Measurements from ENCODE around the gene SASH1. TPM values are rescaled to one million over a fixed set of nuclear protein-coding genes. Genes with fewer than 3 reads are reported as not detected.

SASH1 gene
- total RNA-seq, 2 experiments from 2014 or later, result 0.44 to 1.2 TPM

DNA sequence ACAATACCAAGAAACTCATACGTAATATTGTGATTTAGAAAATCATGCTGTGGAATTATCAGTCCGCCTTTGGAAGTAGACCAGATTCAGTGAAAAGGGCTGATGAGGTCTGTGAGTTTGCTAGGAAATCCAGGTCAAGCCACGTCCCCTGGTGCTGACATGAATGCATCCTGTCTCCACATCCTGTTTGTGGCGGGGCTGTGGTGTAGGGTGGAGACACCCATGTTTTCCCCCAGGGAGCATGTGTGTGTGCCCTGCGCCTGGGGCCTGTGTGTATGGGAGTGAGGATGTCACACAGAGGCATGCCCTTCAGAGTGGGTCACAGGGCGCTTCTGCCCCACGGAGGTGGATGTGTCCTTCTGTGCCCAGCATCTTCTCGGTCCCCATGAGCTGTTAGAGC is 109.1 kb downstream of the SASH1 start:
- CTCF ChIA-PET, result interaction anchor here (0.6 to 1.4 kb wide), 2 partner anchors 12 to 295 kb away, joined by 5 read pairs; partner anchors contain the start of gene UST
- intact Hi-C loops (cut with micrococcal nuclease), result loop anchor here (1.0 kb wide), 1 partner anchor 10 kb away; no protein-coding TSS in a partner anchor
- no peaks in the 10 kb centered on the region for H3K36me3 Mint-ChIP-seq
- no peak overlapping the region for H3K4me3 Mint-ChIP-seq
- DNase-seq, result peak; percentile 73
- no peaks in the 10 kb centered on the region for H3K9me3 Mint-ChIP-seq
- POLR2A ChIA-PET, result no interaction called here
- H3K27me3 Mint-ChIP-seq, result peaks cover 2% of the 10 kb centered on the region
- H3K4me1 Mint-ChIP-seq (ENCODE audit: low read depth), result peaks cover 13% of the 10 kb centered on the region
- no peak overlapping the region for H3K27ac Mint-ChIP-seq

DNA sequence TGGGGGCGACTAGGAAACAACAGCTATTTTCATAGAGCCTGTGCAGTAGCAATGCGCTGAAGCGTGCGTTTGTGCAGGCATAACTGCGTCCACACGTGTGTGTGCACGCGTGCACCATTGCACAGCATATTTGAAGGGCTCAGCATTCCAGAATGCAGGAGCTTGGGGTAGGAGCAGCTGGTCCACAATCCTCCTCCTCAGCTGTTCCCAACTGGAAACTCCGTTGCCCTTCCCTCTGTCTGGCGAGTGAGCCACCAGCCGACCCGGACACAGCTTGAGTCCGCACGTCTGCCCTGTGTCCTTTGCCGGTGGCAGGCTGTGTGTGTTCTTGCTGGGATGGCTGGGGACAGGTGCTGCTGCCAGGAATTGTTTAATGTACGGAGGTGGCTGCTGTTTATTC is 110.2 kb downstream of the SASH1 start:
- Mint-ChIP-seq H3K36me3 (no peaks in the 10 kb centered on the region), H3K27me3 (peaks cover 2% of the 10 kb centered on the region), H3K9me3 (no peaks in the 10 kb centered on the region), H3K4me1 (ENCODE audit: low read depth) (peaks cover 17% of the 10 kb centered on the region), H3K4me3 (no peak overlapping the region), H3K27ac (no peak overlapping the region)
- DNase-seq, result no peak
- ChIA-PET CTCF (interaction anchor here (0.9 to 1.8 kb wide), 2 partner anchors 11 kb away, joined by 4 to 6 read pairs; no protein-coding TSS in a partner anchor), POLR2A (no interaction called here)
- intact Hi-C loops (cut with micrococcal nuclease), result no loop called here

- ChIA-PET CTCF (interaction anchor here (1.8 kb wide), 1 partner anchor 10 kb away, joined by 6 read pairs; no protein-coding TSS in a partner anchor), POLR2A (interaction anchor here (0.6 kb wide), 1 partner anchor 17 kb away, joined by 3 read pairs; no protein-coding TSS in a partner anchor)
- Mint-ChIP-seq H3K36me3 (no peaks in the 10 kb centered on the region), H3K27ac (no peak overlapping the region), H3K9me3 (no peaks in the 10 kb centered on the region), H3K4me1 (ENCODE audit: low read depth) (peaks cover 18% of the 10 kb centered on the region), H3K27me3 (peaks cover 2% of the 10 kb centered on the region), H3K4me3 (no peak overlapping the region)
- DNase-seq, result no peak
- intact Hi-C loops (cut with micrococcal nuclease), result no loop called here
These were observed 111.3 kb downstream of the SASH1 start for GRCh38 chr6:148453906-148454305.

- Mint-ChIP-seq H3K4me3 (no peak overlapping the region), H3K4me1 (ENCODE audit: low read depth) (peaks cover 18% of the 10 kb centered on the region), H3K9me3 (no peaks in the 10 kb centered on the region), H3K27me3 (peaks cover 2% of the 10 kb centered on the region), H3K27ac (no peak overlapping the region), H3K36me3 (no peaks in the 10 kb centered on the region)
- DNase-seq, result no peak
- POLR2A ChIA-PET, result no interaction called here
- CTCF ChIA-PET, result interaction anchor here (1.4 kb wide), 1 partner anchor 278 kb away, joined by 3 read pairs; no protein-coding TSS in a partner anchor
- intact Hi-C loops (cut with micrococcal nuclease), result no loop called here
These were observed 112.6 kb downstream of the SASH1 start for GRCh38 chr6:148455225-148455624.

- Mint-ChIP-seq H3K27ac (no peak overlapping the region), H3K4me3 (no peak overlapping the region), H3K27me3 (no peaks in the 10 kb centered on the region), H3K4me1 (ENCODE audit: low read depth) (peaks cover 16% of the 10 kb centered on the region), H3K36me3 (no peaks in the 10 kb centered on the region), H3K9me3 (no peaks in the 10 kb centered on the region)
- intact Hi-C loops (cut with micrococcal nuclease), result loop anchor here (2.0 kb wide), 1 partner anchor 15 kb away; no protein-coding TSS in a partner anchor
- ChIA-PET CTCF (no interaction called here), POLR2A (no interaction called here)
- DNase-seq, result no peak
These were observed 113.3 kb downstream of the SASH1 start for GRCh38 chr6:148455674-148456558.

- Mint-ChIP-seq H3K4me1 (ENCODE audit: low read depth) (peaks cover 8% of the 10 kb centered on the region), H3K27me3 (no peaks in the 10 kb centered on the region), H3K9me3 (no peaks in the 10 kb centered on the region), H3K4me3 (no peak overlapping the region), H3K36me3 (no peaks in the 10 kb centered on the region), H3K27ac (peak overlapping the region; percentile 33)
- CTCF ChIA-PET, result interaction anchor here (1.0 to 1.8 kb wide), 2 partner anchors 111 to 280 kb away, joined by 3 to 4 read pairs; no protein-coding TSS in a partner anchor
- no peak for DNase-seq
- intact Hi-C loops (cut with micrococcal nuclease), result loop anchor here (1.0 to 2.0 kb wide), 2 partner anchors 16 to 253 kb away; no protein-coding TSS in a partner anchor
- POLR2A ChIA-PET, result interaction anchor here (1.6 kb wide), 1 partner anchor 16 kb away, joined by 8 read pairs; no protein-coding TSS in a partner anchor
These were observed 114.7 kb downstream of the SASH1 start for GRCh38 chr6:148457137-148457842.

GRCh38 chr6:148457843-148458159 is 115.2 kb downstream of the SASH1 start:
- H3K4me3 Mint-ChIP-seq, result no peak overlapping the region
- CTCF ChIA-PET, result interaction anchor here (1.0 to 1.8 kb wide), 2 partner anchors 111 to 281 kb away, joined by 3 to 4 read pairs; no protein-coding TSS in a partner anchor
- H3K27me3 Mint-ChIP-seq, result no peaks in the 10 kb centered on the region
- intact Hi-C loops (cut with micrococcal nuclease), result loop anchor here (1.0 to 2.0 kb wide), 2 partner anchors 17 to 254 kb away; no protein-coding TSS in a partner anchor
- POLR2A ChIA-PET, result interaction anchor here (1.6 kb wide), 1 partner anchor 16 kb away, joined by 8 read pairs; no protein-coding TSS in a partner anchor
- H3K27ac Mint-ChIP-seq, result no peak overlapping the region
- peaks cover 5% of the 10 kb centered on the region for H3K4me1 Mint-ChIP-seq (ENCODE audit: low read depth)
- H3K9me3 Mint-ChIP-seq, result no peaks in the 10 kb centered on the region
- peak; percentile 13 for DNase-seq
- no peaks in the 10 kb centered on the region for H3K36me3 Mint-ChIP-seq

DNA sequence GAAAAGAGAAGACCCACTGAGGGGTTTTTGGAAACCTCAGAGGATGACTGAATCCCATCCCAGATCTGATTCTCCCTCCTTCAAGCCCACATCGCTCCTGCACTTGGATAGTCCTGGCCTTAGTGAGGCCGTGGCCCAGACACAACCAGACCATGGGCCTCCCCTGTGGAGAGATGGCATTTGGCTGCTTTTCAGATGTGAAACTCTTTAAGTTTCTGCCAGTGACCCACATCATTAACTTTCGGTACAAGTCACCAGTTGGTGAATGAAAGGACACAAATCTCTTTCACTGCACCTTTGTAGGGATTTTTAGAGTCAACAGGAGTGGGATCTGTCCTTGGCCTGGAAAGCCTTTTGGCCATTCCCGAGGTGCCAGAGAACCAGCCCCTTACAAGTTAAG is 116.6 kb downstream of the SASH1 start:
- H3K27me3 Mint-ChIP-seq, result peaks cover 2% of the 10 kb centered on the region

DNA sequence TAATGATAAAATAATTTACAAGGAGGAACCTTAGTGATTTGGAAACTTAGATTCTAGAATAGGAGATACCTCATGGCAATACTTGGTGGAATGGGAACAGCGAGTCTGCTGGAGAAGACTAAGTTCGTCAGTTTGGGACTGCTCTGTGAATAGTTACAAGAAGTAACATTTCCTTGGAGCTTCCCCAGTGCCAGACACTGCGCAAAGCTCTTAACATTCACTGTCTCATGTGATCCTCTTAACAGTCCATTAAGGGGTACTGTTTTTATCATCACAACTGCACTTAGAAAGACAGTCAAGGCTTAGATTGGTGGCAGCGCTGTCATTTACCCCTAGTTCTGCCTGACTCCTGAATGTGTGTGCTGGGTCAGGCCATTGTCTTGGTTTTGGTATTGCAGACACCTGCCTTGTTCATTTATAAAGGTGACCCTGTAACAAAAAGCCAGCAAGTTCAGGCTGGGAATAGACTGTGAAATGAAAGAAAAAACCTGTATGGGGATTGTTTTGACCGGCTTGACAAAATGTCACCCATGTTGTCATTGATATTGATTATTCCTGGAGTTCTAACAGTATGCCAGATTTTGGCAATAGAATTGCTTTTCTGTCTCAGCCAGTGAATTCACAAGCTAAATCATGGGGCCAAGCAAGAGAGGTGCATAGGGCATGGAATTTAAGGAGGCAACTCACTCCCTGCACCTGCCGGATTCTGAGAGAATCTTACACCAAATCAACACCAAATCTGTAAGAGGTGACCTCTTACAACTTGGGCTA is 118.4 kb downstream of the SASH1 start:
- H3K4me1 Mint-ChIP-seq (ENCODE audit: low read depth), result peaks cover 5% of the 10 kb centered on the region
- H3K27me3 Mint-ChIP-seq, result peaks cover 2% of the 10 kb centered on the region
- intact Hi-C loops (cut with micrococcal nuclease), result loop anchor here (5.0 to 10.0 kb wide), 3 partner anchors 116 to 954 kb away; partner anchors contain the start of genes SAMD5 and SASH1
- CTCF ChIA-PET, result interaction anchor here (1.4 to 7.1 kb wide), 3 partner anchors 284 to 954 kb away, joined by 3 to 79 read pairs (median 6); no protein-coding TSS in a partner anchor
- no peak overlapping the region for H3K27ac Mint-ChIP-seq
- DNase-seq, result no peak
- POLR2A ChIA-PET, result no interaction called here
- H3K36me3 Mint-ChIP-seq, result no peaks in the 10 kb centered on the region
- no peak overlapping the region for H3K4me3 Mint-ChIP-seq
- H3K9me3 Mint-ChIP-seq, result no peaks in the 10 kb centered on the region

More for the DNA sequence above, 116.6 kb downstream of the SASH1 start:
- CTCF ChIA-PET, result interaction anchor here (1.2 to 1.9 kb wide), 2 partner anchors 279 to 282 kb away, joined by 3 to 6 read pairs; no protein-coding TSS in a partner anchor
- no peak for DNase-seq
- intact Hi-C loops (cut with micrococcal nuclease), result no loop called here
- Mint-ChIP-seq H3K27ac (no peak overlapping the region), H3K4me3 (no peak overlapping the region), H3K9me3 (no peaks in the 10 kb centered on the region), H3K4me1 (ENCODE audit: low read depth) (peaks cover 5% of the 10 kb centered on the region), H3K36me3 (no peaks in the 10 kb centered on the region)
- POLR2A ChIA-PET, result no interaction called here

GRCh38 chr6:148461986-148462577 is 119.4 kb downstream of the SASH1 start:
- peaks cover 5% of the 10 kb centered on the region for H3K4me1 Mint-ChIP-seq (ENCODE audit: low read depth)
- H3K9me3 Mint-ChIP-seq, result no peaks in the 10 kb centered on the region
- H3K27ac Mint-ChIP-seq, result no peak overlapping the region
- peaks cover 2% of the 10 kb centered on the region for H3K27me3 Mint-ChIP-seq
- no peak overlapping the region for H3K4me3 Mint-ChIP-seq
- CTCF ChIA-PET, result interaction anchor here (0.7 to 7.1 kb wide), 2 partner anchors 231 to 286 kb away, joined by 6 to 79 read pairs; no protein-coding TSS in a partner anchor
- H3K36me3 Mint-ChIP-seq, result no peaks in the 10 kb centered on the region
- POLR2A ChIA-PET, result no interaction called here
- intact Hi-C loops (cut with micrococcal nuclease), result loop anchor here (5.0 to 10.0 kb wide), 3 partner anchors 117 to 955 kb away; partner anchors contain the start of genes SAMD5 and SASH1
- no peak for DNase-seq

- CTCF ChIA-PET, result interaction anchor here (0.7 to 7.1 kb wide), 12 partner anchors 9 to 957 kb away, joined by 3 to 79 read pairs (median 4); no protein-coding TSS in a partner anchor
- no peaks in the 10 kb centered on the region for H3K36me3 Mint-ChIP-seq
These were observed 121.0 kb downstream of the SASH1 start for GRCh38 chr6:148463671-148464070.

More at GRCh38 chr6:148463671-148464070, 121.0 kb downstream of the SASH1 start:
- Mint-ChIP-seq H3K27me3 (peaks cover 6% of the 10 kb centered on the region), H3K27ac (no peak overlapping the region), H3K4me3 (no peak overlapping the region), H3K4me1 (ENCODE audit: low read depth) (no peaks in the 10 kb centered on the region), H3K9me3 (no peaks in the 10 kb centered on the region)
- intact Hi-C loops (cut with micrococcal nuclease), result loop anchor here (1.0 to 10.0 kb wide), 4 partner anchors 119 to 956 kb away; partner anchors contain the start of genes SAMD5 and SASH1
- DNase-seq, result no peak
- POLR2A ChIA-PET, result no interaction called here

Data from activated CD4-positive, alpha-beta memory T cell treated with anti-CD3 and anti-CD28 coated beads for 36 hours (primary cell).